ENCODE measurements around the gene MRPL27.

MRPL27 gene

GRCh38 chr17:50364715-50365114, 8.3 kb downstream of the MRPL27 start:
- peaks cover 34% of the 10 kb centered on the region for H3K36me3 ChIP-seq (ENCODE audit: low read depth)
- no peak overlapping the region for H3K27ac ChIP-seq (ENCODE audit: poor library complexity, severe bottlenecking)
- peak; percentile 9 for TF ChIP-seq CTCF (IDR thresholded peaks at IDR 0.05; ENCODE audit: poor library complexity, severe bottlenecking)
- no peak for DNase-seq (ENCODE audit: low spot score)
- H3K4me1 ChIP-seq (ENCODE audit: insufficient read depth, poor library complexity, severe bottlenecking): no peaks in the 10 kb centered on the region
- peak; percentile 57 for ATAC-seq (ENCODE audit: low read depth)
- H3K4me3 ChIP-seq (ENCODE audit: severe bottlenecking): no peak overlapping the region
- H3K9me3 ChIP-seq (ENCODE audit: severe bottlenecking): no peaks in the 10 kb centered on the region
- no peaks in the 10 kb centered on the region for H3K27me3 ChIP-seq (ENCODE audit: insufficient read depth, poor library complexity, severe bottlenecking)

- no peak overlapping the region for H3K4me3 ChIP-seq (ENCODE audit: severe bottlenecking)
- ATAC-seq (ENCODE audit: low read depth) (no peak), DNase-seq (ENCODE audit: low spot score) (no peak)
- no peaks in the 10 kb centered on the region for H3K27me3 ChIP-seq (ENCODE audit: insufficient read depth, poor library complexity, severe bottlenecking)
- no peak overlapping the region for H3K27ac ChIP-seq (ENCODE audit: poor library complexity, severe bottlenecking)
- no peaks in the 10 kb centered on the region for H3K4me1 ChIP-seq (ENCODE audit: insufficient read depth, poor library complexity, severe bottlenecking)
- peaks cover 31% of the 10 kb centered on the region for H3K36me3 ChIP-seq (ENCODE audit: low read depth)
- H3K9me3 ChIP-seq (ENCODE audit: severe bottlenecking): no peaks in the 10 kb centered on the region
- no peak for TF ChIP-seq CTCF (IDR thresholded peaks at IDR 0.05; ENCODE audit: poor library complexity, severe bottlenecking)
Measured at GRCh38 chr17:50364061-50364458, 8.9 kb downstream of the MRPL27 start.

GRCh38 chr17:50363217-50364060, 9.5 kb downstream of the MRPL27 start:
- no peak overlapping the region for H3K4me3 ChIP-seq (ENCODE audit: severe bottlenecking)
- DNase-seq (ENCODE audit: low spot score): no peak
- peaks cover 31% of the 10 kb centered on the region for H3K36me3 ChIP-seq (ENCODE audit: low read depth)
- H3K9me3 ChIP-seq (ENCODE audit: severe bottlenecking): no peaks in the 10 kb centered on the region
- H3K4me1 ChIP-seq (ENCODE audit: insufficient read depth, poor library complexity, severe bottlenecking): no peaks in the 10 kb centered on the region
- H3K27ac ChIP-seq (ENCODE audit: poor library complexity, severe bottlenecking): no peak overlapping the region
- no peaks in the 10 kb centered on the region for H3K27me3 ChIP-seq (ENCODE audit: insufficient read depth, poor library complexity, severe bottlenecking)
- no peak for TF ChIP-seq CTCF (IDR thresholded peaks at IDR 0.05; ENCODE audit: poor library complexity, severe bottlenecking)
- no peak for ATAC-seq (ENCODE audit: low read depth)

GRCh38 chr17:50362661-50363060, 10.3 kb downstream of the MRPL27 start:
- DNase-seq (ENCODE audit: low spot score): no peak
- Histone ChIP-seq H3K36me3 (ENCODE audit: low read depth) (peaks cover 31% of the 10 kb centered on the region), H3K4me3 (ENCODE audit: severe bottlenecking) (no peak overlapping the region), H3K4me1 (ENCODE audit: insufficient read depth, poor library complexity, severe bottlenecking) (no peaks in the 10 kb centered on the region), H3K27me3 (ENCODE audit: insufficient read depth, poor library complexity, severe bottlenecking) (no peaks in the 10 kb centered on the region), H3K9me3 (ENCODE audit: severe bottlenecking) (no peaks in the 10 kb centered on the region), H3K27ac (ENCODE audit: poor library complexity, severe bottlenecking) (no peak overlapping the region)
- TF ChIP-seq CTCF (IDR thresholded peaks at IDR 0.05; ENCODE audit: poor library complexity, severe bottlenecking): no peak
- no peak for ATAC-seq (ENCODE audit: low read depth)

All from RWPE2 (cell line).